NCI-H345 treated with DMSO at 0.1 percent for 48 hours (cell line): ENCODE data around the gene OR1K1.

ENCODE experiments used
- DNase-seq: peaks from one replicate; lab custom pipeline; 2025; ENCODE audit not compliant: unreplicated experiment; lab: John Stamatoyannopoulos, UW

The OR1K1 gene

DNA sequence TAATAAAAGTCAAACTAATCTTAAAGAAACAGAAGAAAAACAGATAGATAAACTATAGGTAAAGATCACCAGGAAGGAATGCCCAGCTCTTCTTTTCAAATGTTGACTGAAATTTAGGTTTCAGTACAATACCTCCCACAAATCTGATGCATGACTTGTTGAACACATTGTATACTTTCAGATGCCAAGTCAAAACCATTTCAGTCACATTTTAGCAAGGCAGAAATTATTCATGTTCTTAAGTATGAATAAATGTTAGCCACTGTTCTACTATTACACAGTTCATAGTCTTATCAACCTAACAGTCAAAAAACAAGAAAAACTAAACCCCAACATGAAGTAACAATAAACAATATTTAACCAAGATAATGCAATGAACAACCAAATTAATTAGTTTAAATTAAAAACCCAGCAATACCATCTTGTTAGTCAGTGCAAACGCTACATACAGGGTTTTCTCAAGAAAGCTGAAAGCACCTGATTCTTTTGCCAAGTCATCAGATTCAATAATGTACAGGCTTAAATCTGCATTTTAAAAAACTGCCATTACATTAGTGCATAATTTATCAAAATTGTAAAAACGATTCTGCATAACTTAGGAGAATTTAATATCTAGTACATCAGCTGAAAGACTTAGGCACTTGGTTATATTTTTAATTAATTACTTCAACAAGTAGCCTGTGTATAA, 48.5 kb downstream of the OR1K1 start:
- DNase-seq: no peak
